Testis (tissue), 3 donors: ENCODE results near the gene ZBTB48. TPM values are rescaled to one million over a fixed set of nuclear protein-coding genes. Genes with fewer than 3 reads are reported as not detected.
"Not testable (repeated sequence)": the region's sequence is repeated elsewhere in the genome, so short reads cannot be mapped to it uniquely, and the experiment has no call there.

Experiments
- DNase-seq: peaks from one replicate; pipeline ENCODE4 v3.0.0-alpha.2; 2019
- H3K27ac ChIP-seq, 2 donors: fragments of 200-600 bp; sonication (generic); one replicate each; pipeline ENCODE4 v1.5.1; 2019
- H3K27me3 ChIP-seq: fragments of 200-600 bp; sonication (generic); one replicate; pipeline ENCODE4 v1.5.1; 2019
- H3K36me3 ChIP-seq: fragments of 200-600 bp; sonication (generic); one replicate; pipeline ENCODE4 v1.5.1; 2017; ENCODE audit warnings: low read depth; ENCODE audit errors: missing control alignments
- H3K4me1 ChIP-seq: fragments of 200-600 bp; sonication (generic); one replicate; pipeline ENCODE4 v1.5.1; 2019
- H3K4me3 ChIP-seq, 2 donors: fragments of 200-600 bp; sonication (generic); one replicate each; pipeline ENCODE4 v1.5.1; 2017 to 2019
- H3K9me3 ChIP-seq: fragments of 200-600 bp; sonication (generic); one replicate; pipeline ENCODE4 v1.5.1; 2017
- POLR2A ChIP-seq: fragments of 450-650 bp; IDR thresholded peaks from one replicate; pipeline ENCODE4 v1.6.1; 2017; ENCODE audit warnings: antibody characterized with exemption, mild to moderate bottlenecking, moderate library complexity
- WGBS, 2 donors: methylation state at CpG; one replicate each; pipeline ENCODE4 v1.1.5; 2018; 5-methylcytosine and 5-hydroxymethylcytosine counted together
- intact Hi-C: fragments of 100-400 bp; cut with DNase I; formaldehyde crosslinking; loops from one replicate; pipeline ENCODE4 v1.15.1; 2023; ENCODE audit warnings: low total_unique reads
- polyA plus RNA-seq: library from polyadenylated mRNA; stranded (reverse); fragments of 350-450 nt; fragmentation: Illumina TruSeq; extraction: RNeasy Lipid Tissue Mini Kit (QIAGEN cat#74804); gene quantifications from one replicate; pipeline ENCODE4 v1.2.3, GENCODE V29; 2014; ENCODE audit warnings: low read depth, low replicate concordance; ENCODE audit not compliant: insufficient read depth
- total RNA-seq, 2 donors: library from RNA; depleted of rRNA; stranded (reverse); fragments of >200 nt; gene quantifications; one replicate each; pipeline ENCODE4 v1.2.3, GENCODE V29; 2016
- TF ChIP-seq, protein P1 (sequence below), 3 experiments: fragments of 450-650 bp in 2 of 3; fragments of 200-600 bp in 1 of 3; sonication (generic) in 1 of 3; IDR thresholded peaks; one replicate each; pipeline ENCODE4 v1.5.1; 2016 to 2019; ENCODE audit warnings: antibody characterized with exemption in 3 of 3, mild to moderate bottlenecking in 2 of 3, moderate library complexity in 1 of 3

Gene ZBTB48
- total and polyA plus RNA-seq, 3 donors from 2014 or later = 58.9 to 80.7 (median 70.7) TPM

DNA sequence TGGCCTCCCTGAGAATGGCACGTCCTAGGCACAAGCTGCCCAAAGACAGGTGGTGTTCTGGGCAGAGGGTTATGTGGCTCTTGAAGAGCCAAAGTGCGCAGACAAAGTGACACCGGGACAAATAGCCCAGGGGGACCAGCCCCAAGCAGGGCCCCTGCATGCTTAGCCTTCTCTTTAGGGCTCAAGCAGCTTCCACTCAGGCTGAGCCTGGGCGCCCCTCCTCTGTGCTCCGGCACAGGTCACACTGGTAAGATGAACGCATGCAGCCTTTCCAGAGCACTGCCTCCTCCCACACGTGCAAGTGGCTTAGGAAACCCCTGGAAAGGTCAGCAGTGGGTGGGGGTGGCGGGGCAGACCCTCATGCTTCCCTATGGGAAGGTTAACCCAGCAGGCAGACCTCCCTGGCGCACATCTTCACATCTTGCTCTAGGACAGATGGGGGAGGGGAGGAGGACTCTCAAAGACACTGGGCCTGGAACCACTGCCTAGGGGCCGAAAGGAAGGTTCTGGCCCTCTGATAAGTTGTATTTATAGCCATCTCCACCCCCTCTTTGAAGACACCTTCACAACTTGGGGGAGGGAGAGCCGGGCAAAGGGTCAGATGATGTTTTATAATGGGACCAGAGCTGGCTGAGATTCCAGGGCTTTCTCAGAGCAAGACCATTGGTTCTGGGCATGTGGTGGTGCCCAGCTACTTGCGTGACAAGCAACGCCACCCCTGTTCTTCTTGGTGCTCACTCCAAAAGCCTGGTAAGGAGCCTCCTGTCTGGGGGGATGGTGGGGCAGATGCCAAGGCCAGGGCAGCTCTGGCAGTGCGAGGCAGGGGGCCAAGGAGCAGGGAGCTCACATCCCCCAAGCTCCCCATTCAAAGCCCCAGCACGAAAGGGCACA is 17.3 kb downstream of the ZBTB48 start:
- no peak overlapping the region for H3K4me3 ChIP-seq
- no peaks in the 10 kb centered on the region for H3K9me3 ChIP-seq
- no peak for TF ChIP-seq POLR2A
- intact Hi-C loops = no loop called here
- H3K27ac ChIP-seq = no peak overlapping the region
- H3K4me1 ChIP-seq = peaks cover 36% of the 10 kb centered on the region
- no peaks in the 10 kb centered on the region for H3K36me3 ChIP-seq
- H3K27me3 ChIP-seq = no peaks in the 10 kb centered on the region
- 62 to 70% methylated on average over 8 to 15 of the region's 15 CpGs for WGBS, 2 donors
- DNase-seq = no peak

DNA sequence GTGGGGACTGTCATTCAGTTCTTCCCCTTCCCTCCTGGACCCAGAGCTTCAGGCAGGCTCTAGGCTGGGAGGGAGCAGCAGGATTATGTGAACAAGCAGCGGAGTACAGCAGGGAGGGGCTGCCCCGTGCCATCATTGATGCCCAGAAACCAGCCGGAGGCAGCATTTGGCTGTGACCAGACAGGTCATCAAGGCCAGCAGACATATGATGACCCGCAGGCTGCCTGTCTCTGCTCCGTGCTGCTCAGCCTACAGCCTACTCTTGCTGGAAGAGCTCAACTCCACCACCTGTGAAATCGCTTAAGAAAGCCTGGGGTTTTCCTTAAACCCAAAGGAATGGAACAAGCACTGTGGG is 18.0 kb downstream of the ZBTB48 start:
- Histone ChIP-seq H3K9me3 (no peaks in the 10 kb centered on the region), H3K27me3 (no peaks in the 10 kb centered on the region), H3K27ac (no peak overlapping the region), H3K36me3 (no peaks in the 10 kb centered on the region), H3K4me1 (peaks cover 36% of the 10 kb centered on the region), H3K4me3 (no peak overlapping the region)
- no peak for DNase-seq
- TF ChIP-seq POLR2A = no peak
- TF ChIP-seq, protein P1, sequence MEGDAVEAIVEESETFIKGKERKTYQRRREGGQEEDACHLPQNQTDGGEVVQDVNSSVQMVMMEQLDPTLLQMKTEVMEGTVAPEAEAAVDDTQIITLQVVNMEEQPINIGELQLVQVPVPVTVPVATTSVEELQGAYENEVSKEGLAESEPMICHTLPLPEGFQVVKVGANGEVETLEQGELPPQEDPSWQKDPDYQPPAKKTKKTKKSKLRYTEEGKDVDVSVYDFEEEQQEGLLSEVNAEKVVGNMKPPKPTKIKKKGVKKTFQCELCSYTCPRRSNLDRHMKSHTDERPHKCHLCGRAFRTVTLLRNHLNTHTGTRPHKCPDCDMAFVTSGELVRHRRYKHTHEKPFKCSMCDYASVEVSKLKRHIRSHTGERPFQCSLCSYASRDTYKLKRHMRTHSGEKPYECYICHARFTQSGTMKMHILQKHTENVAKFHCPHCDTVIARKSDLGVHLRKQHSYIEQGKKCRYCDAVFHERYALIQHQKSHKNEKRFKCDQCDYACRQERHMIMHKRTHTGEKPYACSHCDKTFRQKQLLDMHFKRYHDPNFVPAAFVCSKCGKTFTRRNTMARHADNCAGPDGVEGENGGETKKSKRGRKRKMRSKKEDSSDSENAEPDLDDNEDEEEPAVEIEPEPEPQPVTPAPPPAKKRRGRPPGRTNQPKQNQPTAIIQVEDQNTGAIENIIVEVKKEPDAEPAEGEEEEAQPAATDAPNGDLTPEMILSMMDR (IDR thresholded peaks at IDR 0.05) = no peak
- WGBS, 2 donors = 81 to 82% methylated on average over 3 to 6 of the region's 6 CpGs
- intact Hi-C loops = no loop called here

DNA sequence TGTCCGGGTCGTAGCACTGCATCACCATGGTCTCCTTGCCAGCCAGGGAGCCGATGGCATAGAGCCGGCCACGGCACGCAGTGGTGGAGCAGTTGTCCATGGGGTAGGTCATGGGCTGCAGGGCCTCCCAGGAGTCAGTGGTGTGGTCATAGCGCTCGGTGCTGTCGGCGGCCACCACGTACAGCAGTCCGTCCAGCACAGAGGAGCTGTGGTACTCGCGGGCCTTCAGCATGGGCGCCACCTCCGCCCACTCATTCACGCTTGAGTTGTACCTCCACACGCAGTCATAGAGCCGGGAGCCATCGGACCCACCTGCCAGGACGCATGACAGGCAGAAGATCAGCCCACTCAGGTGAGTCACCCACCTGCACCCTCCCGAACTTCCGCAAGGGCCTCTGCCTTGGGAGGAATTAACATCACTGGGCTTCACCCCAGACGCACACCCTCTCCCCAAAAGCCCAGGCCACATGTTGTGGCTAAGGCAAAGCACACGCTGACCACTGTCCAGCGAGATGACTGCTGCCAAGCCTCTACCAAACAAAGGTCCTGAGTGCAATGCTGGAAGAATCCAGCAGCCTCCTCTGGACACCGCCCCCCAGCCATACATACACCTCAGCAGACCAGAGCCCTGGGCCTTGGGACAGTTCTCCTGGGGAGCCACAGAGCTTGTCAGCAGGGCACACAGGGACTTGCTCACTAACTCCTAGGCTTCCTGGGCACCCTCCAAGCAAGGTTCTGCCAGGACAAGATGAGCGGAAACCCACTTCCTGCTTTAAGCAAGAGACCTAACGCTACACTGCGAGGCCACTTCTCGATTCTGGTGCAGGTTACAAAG is 19.6 kb downstream of the ZBTB48 start:
- Histone ChIP-seq H3K4me3 (peak overlapping the region in 1 of 2 donors; percentile 96), H3K36me3 (no peaks in the 10 kb centered on the region), H3K4me1 (peaks cover 41% of the 10 kb centered on the region), H3K27ac (no peak overlapping the region), H3K27me3 (no peaks in the 10 kb centered on the region), H3K9me3 (no peaks in the 10 kb centered on the region)
- 83 to 86% methylated on average over 12 to 31 of the region's 31 CpGs for WGBS, 2 donors
- TF ChIP-seq POLR2A = no peak
- TF ChIP-seq, protein P1 (IDR thresholded peaks at IDR 0.05) = no peak
- no peak for DNase-seq
- intact Hi-C loops = no loop called here

DNA sequence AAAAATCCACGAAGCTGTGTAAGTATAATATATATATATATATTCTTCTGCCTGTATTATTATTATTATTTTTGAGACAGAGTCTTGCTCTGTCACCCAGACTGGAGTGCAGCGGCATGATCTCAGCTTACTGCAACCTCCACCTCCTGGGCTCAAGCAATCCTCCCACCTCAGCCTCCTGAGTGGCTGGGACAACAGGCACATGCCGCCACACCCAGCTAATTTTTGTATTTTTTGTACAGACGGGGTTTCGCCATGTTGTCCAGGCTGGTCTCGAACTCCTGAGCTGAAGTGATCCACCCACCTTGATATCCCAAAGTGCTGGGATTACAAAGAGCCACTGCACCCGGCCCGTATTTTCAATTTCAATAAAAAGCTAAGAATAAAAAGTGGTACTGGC is 20.2 kb downstream of the ZBTB48 start:
- Histone ChIP-seq H3K4me3 (peak overlapping the region; percentile 96), H3K4me1 (peaks cover 48% of the 10 kb centered on the region), H3K27ac (peak overlapping the region; percentile 97 to 99)
- H3K36me3 ChIP-seq, intact Hi-C loops, H3K27me3 ChIP-seq, H3K9me3 ChIP-seq, DNase-seq: not testable (repeated sequence)
- WGBS, 2 donors = 59 to 61% methylated on average over 8 of the region's 8 CpGs

DNA sequence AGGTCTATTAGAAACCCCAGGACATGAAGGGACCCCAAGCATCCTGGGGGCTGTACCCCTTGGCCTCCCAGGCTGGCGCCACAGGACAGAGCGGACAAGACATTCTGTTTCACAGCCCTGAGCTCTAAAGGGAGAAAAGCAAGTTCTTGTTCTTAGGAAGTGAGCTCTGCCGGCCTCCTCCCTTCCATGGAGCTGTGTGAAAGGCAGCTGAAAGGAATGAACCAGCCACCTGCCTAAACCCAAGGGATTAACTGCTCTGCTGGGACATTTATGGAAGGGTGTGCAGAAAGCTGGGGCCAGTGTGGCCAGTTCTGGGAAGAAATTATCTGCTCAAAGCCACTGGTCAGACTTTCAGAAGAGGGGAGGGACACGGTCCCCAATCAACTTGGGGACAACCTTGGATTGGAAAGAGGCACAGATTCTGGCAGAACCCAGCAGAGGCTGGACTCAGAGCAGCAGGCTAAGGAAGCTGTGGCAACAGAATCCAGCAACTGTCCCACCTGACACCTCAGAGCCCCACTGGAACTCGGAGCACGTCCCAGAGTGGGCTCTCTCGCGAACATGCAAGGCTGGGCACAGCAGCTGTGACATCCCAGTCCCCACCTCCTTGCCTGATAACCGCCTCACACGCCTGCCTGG is 20.7 kb downstream of the ZBTB48 start:
- DNase-seq = no peak
- Histone ChIP-seq H3K9me3 (no peaks in the 10 kb centered on the region), H3K4me1 (peaks cover 49% of the 10 kb centered on the region), H3K4me3 (peak overlapping the region; percentile 96), H3K27ac (peak overlapping the region; percentile 97 to 99), H3K36me3 (no peaks in the 10 kb centered on the region), H3K27me3 (no peaks in the 10 kb centered on the region)
- intact Hi-C loops = no loop called here
- TF ChIP-seq POLR2A = no peak
- TF ChIP-seq, protein P1 (IDR thresholded peaks at IDR 0.05) = no peak
- WGBS, 2 donors = 18 to 39% methylated on average over 3 to 10 of the region's 10 CpGs
